HepG2 (cell line): ENCODE data around the gene C20orf144. TPM values are rescaled to one million over a fixed set of nuclear protein-coding genes. Genes with fewer than 3 reads are reported as not detected.

Source experiments
- BATF2 ChIP-seq: sonication (generic); formaldehyde crosslinking; IDR thresholded peaks from 2 replicates; pipeline ENCODE4 v1.8.0; 2022; ENCODE audit warnings: mild to moderate bottlenecking, missing genetic modification reagents, moderate library complexity
- FOXK1 ChIP-seq: sonication (generic); formaldehyde crosslinking; IDR thresholded peaks from 2 replicates; pipeline ENCODE4 v1.4.0; 2020; ENCODE audit warnings: low read depth, missing genetic modification reagents, borderline replicate concordance
- HNF1A ChIP-seq, 2 experiments: sonication (generic) in 1 of 2; formaldehyde crosslinking in 1 of 2; IDR thresholded peaks; 2 replicates each; pipeline versions ENCODE4 v1.4.0 to v1.6.1; 2016 to 2020; ENCODE audit warnings: borderline replicate concordance in 1 of 2, low read depth in 1 of 2, mild to moderate bottlenecking in 1 of 2, missing genetic modification reagents in 1 of 2
- HNF4G ChIP-seq, 2 experiments: sonication (generic) in 1 of 2; formaldehyde crosslinking in 1 of 2; IDR thresholded peaks; 2 replicates each; pipeline versions ENCODE4 v1.4.0 to v1.6.1; 2011 to 2020; ENCODE audit warnings: borderline replicate concordance in 2 of 2, low read depth in 2 of 2, mild to moderate bottlenecking in 2 of 2, low read length in 1 of 2, missing genetic modification reagents in 1 of 2, moderate library complexity in 1 of 2
- KLF12 ChIP-seq: sonication (generic); formaldehyde crosslinking; IDR thresholded peaks from 2 replicates; pipeline ENCODE4 v1.4.0; 2020; ENCODE audit warnings: missing genetic modification reagents, borderline replicate concordance
- MTA1 ChIP-seq: sonication (generic); formaldehyde crosslinking; IDR thresholded peaks from 2 replicates; pipeline ENCODE4 v1.4.0; 2020; ENCODE audit warnings: missing genetic modification reagents, mild to moderate bottlenecking, borderline replicate concordance
- PBX2 ChIP-seq: IDR thresholded peaks from 2 replicates; pipeline ENCODE4 v1.6.1; 2016; ENCODE audit warnings: control low read depth
- SP140L ChIP-seq: sonication (generic); formaldehyde crosslinking; IDR thresholded peaks from 2 replicates; pipeline ENCODE4 v1.4.0; 2020; ENCODE audit warnings: missing genetic modification reagents, borderline replicate concordance
- TBX3 ChIP-seq: fragments of 450-650 bp; IDR thresholded peaks from 2 replicates; pipeline ENCODE4 v1.6.1; 2017; ENCODE audit warnings: antibody characterized with exemption, mild to moderate bottlenecking, inconsistent platforms, borderline replicate concordance
- TEAD2 ChIP-seq: sonication (generic); formaldehyde crosslinking; IDR thresholded peaks from 2 replicates; pipeline ENCODE4 v1.9.0; 2021; ENCODE audit warnings: missing genetic modification reagents
- ZFP37 ChIP-seq: sonication (generic); formaldehyde crosslinking; IDR thresholded peaks from 2 replicates; pipeline ENCODE4 v1.4.0; 2020; ENCODE audit warnings: missing genetic modification reagents, borderline replicate concordance
- ZFX ChIP-seq: sonication (generic); formaldehyde crosslinking; IDR thresholded peaks from 2 replicates; pipeline ENCODE4 v1.4.0; 2020; ENCODE audit warnings: mild to moderate bottlenecking, low read depth, missing genetic modification reagents, moderate library complexity
- ZNF446 ChIP-seq: sonication (generic); formaldehyde crosslinking; IDR thresholded peaks from 2 replicates; pipeline ENCODE4 v1.5.0; 2020; ENCODE audit warnings: mild to moderate bottlenecking, missing genetic modification reagents
- ZSCAN22 ChIP-seq: sonication (generic); formaldehyde crosslinking; IDR thresholded peaks from 2 replicates; pipeline ENCODE4 v1.4.0; 2020; ENCODE audit warnings: mild to moderate bottlenecking, missing genetic modification reagents
- polyA plus RNA-seq, 8 experiments: library from polyadenylated mRNA; depleted of rRNA in 3 of 8; stranded (reverse) in 7 of 8; unstranded in 1 of 8; fragments of >200 nt; fragmentation: Illumina TruSeq in 4 of 8; extraction: Trizol in 4 of 8; gene quantifications; 2 replicates each; pipeline versions ENCODE4 v1.2.1 to v1.2.3, GENCODE V29; 2011 to 2016; ENCODE audit warnings: low read depth in 4 of 8, missing spikeins in 1 of 8, mixed read lengths in 1 of 8; ENCODE audit not compliant: insufficient read depth in 1 of 8
- total RNA-seq, 5 experiments: library from RNA; depleted of rRNA; stranded (reverse); fragments of >200 nt; fragmentation: Illumina TruSeq; extraction: Trizol; gene quantifications; 2 replicates each; pipeline ENCODE4 v1.2.3, GENCODE V29; 2016; ENCODE audit warnings: low read depth in 1 of 5
- TF ChIP-seq, protein P1 (sequence below): IDR thresholded peaks from 2 replicates; pipeline ENCODE4 v1.6.1; 2016; ENCODE audit warnings: low read depth
- TF ChIP-seq, protein P2 (sequence below): sonication (generic); formaldehyde crosslinking; conservative IDR thresholded peaks from 2 replicates; pipeline ENCODE4 v1.4.0; 2020; ENCODE audit warnings: missing genetic modification reagents

The C20orf144 gene
- total and polyA plus RNA-seq, 2 of the 13 experiments (the other 11 are each of a cell fraction or from before 2014, with no cell fraction given) = 0.09 to 0.16 TPM

GRCh38 chr20:33701629-33702450, 39.7 kb downstream of the C20orf144 start (continued):
- TF ChIP-seq HNF1A (IDR thresholded peaks at IDR 0.05; ENCODE audit: low read depth) (peak; percentile 48), HNF1A (CRISPR knock-in tag; IDR thresholded peaks at IDR 0.05; ENCODE audit: borderline replicate concordance) (peak; percentile 64; the same call in 1 of the 2 replicates), SP140L (CRISPR knock-in tag) (0 out of 2 replicates have a peak, but pooled peaks have one; percentile 39), MTA1 (CRISPR knock-in tag) (peak; percentile 100), KLF12 (CRISPR knock-in tag) (0 out of 2 replicates have a peak, but pooled peaks have one; percentile 75), BATF2 (CRISPR knock-in tag) (no peak), FOXK1 (CRISPR knock-in tag) (peak; percentile 89), TBX3 (no peak), HNF4G (IDR thresholded peaks at IDR 0.05; ENCODE audit: borderline replicate concordance, low read depth, low read length) (peak; percentile 81), HNF4G (CRISPR knock-in tag; IDR thresholded peaks at IDR 0.05; ENCODE audit: borderline replicate concordance, low read depth) (peak; percentile 97), ZNF446 (CRISPR knock-in tag) (peak; percentile 83; the same call in 1 of the 2 replicates), TEAD2 (CRISPR knock-in tag) (no peak), ZSCAN22 (CRISPR knock-in tag) (no peak), PBX2 (CRISPR knock-in tag) (0 out of 2 replicates have a peak, but pooled peaks have one; percentile 10), ZFP37 (0 out of 2 replicates have a peak, but pooled peaks have one; percentile 33), ZFX (peak; percentile 59; the same call in 1 of the 2 replicates)
- TF ChIP-seq, protein P1, sequence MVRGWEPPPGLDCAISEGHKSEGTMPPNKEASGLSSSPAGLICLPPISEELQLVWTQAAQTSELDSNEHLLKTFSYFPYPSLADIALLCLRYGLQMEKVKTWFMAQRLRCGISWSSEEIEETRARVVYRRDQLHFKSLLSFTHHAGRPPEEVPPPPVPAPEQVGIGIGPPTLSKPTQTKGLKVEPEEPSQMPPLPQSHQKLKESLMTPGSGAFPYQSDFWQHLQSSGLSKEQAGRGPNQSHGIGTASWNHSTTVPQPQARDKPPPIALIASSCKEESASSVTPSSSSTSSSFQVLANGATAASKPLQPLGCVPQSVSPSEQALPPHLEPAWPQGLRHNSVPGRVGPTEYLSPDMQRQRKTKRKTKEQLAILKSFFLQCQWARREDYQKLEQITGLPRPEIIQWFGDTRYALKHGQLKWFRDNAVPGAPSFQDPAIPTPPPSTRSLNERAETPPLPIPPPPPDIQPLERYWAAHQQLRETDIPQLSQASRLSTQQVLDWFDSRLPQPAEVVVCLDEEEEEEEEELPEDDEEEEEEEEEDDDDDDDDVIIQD (CRISPR knock-in tag) = peak; percentile 74; the same call in 1 of the 2 replicates
- TF ChIP-seq, protein P2, sequence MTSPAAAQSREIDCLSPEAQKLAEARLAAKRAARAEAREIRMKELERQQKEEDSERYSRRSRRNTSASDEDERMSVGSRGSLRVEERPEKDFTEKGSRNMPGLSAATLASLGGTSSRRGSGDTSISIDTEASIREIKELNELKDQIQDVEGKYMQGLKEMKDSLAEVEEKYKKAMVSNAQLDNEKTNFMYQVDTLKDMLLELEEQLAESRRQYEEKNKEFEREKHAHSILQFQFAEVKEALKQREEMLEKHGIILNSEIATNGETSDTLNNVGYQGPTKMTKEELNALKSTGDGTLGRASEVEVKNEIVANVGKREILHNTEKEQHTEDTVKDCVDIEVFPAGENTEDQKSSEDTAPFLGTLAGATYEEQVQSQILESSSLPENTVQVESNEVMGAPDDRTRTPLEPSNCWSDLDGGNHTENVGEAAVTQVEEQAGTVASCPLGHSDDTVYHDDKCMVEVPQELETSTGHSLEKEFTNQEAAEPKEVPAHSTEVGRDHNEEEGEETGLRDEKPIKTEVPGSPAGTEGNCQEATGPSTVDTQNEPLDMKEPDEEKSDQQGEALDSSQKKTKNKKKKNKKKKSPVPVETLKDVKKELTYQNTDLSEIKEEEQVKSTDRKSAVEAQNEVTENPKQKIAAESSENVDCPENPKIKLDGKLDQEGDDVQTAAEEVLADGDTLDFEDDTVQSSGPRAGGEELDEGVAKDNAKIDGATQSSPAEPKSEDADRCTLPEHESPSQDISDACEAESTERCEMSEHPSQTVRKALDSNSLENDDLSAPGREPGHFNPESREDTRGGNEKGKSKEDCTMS (CRISPR knock-in tag) = no peak
